ENCODE measurements around the gene HMCES.

The HMCES gene

DNA sequence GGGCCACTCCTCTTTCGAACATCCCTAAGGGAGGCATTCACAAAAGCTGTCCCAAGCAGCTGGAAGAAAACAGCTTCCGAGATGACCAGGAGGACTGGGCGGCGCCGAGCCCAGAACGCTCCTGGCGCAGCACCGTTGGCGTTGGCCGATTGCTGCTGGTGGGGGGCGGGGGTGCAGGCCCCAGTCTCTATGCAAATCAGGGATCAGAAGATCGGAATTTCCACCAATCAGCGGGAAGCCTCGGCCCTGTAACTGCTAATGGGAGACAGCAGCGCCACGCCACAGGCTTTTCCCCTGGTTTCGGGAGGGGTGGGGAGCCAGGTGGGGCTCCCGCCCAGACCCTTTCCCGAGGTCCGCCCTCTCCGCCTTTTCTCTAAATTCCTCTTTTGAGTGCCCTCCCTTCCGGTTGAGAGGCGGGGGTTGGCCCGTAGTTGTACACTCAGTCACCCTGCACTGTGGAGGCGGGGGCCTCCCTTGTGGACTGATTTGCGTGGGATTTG, 27.0 kb downstream of the HMCES start:
- Mint-ChIP-seq H3K4me1 (peaks cover 39% of the 10 kb centered on the region), H3K4me3 (no peak overlapping the region), H3K27me3 (no peaks in the 10 kb centered on the region), H3K9me3 (no peaks in the 10 kb centered on the region), H3K27ac (peak overlapping the region; percentile 69), H3K36me3 (ENCODE audit: low read depth) (peaks cover 40% of the 10 kb centered on the region)
- no peak for ATAC-seq
- no peak for DNase-seq

DNA sequence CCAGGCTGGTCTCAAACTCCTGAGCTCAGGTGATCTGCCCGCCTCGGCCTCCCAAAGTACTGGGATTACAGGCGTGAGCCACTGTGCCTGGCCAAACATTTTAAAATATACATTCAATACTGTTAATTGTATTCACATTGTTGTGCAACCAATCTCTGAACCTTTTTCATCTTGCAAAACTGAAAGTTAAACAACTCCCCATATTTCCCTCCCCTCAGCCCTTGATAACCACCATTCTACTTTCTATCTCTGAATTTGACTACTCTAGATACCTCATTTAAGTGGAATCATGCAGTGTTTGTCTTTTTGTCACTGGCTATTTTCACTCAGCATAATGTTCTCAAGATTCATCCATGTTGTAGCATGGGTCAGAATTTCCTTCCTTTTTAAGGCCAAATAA, 30.0 kb downstream of the HMCES start:
- H3K4me3 Mint-ChIP-seq = no peak overlapping the region
- DNase-seq = no peak
- peak overlapping the region; percentile 29 for H3K27ac Mint-ChIP-seq
- H3K9me3 Mint-ChIP-seq = no peaks in the 10 kb centered on the region
- ATAC-seq = no peak
- peaks cover 28% of the 10 kb centered on the region for H3K36me3 Mint-ChIP-seq (ENCODE audit: low read depth)
- H3K4me1 Mint-ChIP-seq = peaks cover 51% of the 10 kb centered on the region
- H3K27me3 Mint-ChIP-seq = no peaks in the 10 kb centered on the region

- Mint-ChIP-seq H3K27ac (no peak overlapping the region), H3K36me3 (ENCODE audit: low read depth) (peaks cover 16% of the 10 kb centered on the region), H3K27me3 (no peaks in the 10 kb centered on the region), H3K4me3 (no peak overlapping the region), H3K4me1 (peaks cover 40% of the 10 kb centered on the region), H3K9me3 (no peaks in the 10 kb centered on the region)
- ATAC-seq (no peak), DNase-seq (no peak)
These were observed 31.7 kb downstream of the HMCES start for GRCh38 chr3:129310111-129311011.

DNA sequence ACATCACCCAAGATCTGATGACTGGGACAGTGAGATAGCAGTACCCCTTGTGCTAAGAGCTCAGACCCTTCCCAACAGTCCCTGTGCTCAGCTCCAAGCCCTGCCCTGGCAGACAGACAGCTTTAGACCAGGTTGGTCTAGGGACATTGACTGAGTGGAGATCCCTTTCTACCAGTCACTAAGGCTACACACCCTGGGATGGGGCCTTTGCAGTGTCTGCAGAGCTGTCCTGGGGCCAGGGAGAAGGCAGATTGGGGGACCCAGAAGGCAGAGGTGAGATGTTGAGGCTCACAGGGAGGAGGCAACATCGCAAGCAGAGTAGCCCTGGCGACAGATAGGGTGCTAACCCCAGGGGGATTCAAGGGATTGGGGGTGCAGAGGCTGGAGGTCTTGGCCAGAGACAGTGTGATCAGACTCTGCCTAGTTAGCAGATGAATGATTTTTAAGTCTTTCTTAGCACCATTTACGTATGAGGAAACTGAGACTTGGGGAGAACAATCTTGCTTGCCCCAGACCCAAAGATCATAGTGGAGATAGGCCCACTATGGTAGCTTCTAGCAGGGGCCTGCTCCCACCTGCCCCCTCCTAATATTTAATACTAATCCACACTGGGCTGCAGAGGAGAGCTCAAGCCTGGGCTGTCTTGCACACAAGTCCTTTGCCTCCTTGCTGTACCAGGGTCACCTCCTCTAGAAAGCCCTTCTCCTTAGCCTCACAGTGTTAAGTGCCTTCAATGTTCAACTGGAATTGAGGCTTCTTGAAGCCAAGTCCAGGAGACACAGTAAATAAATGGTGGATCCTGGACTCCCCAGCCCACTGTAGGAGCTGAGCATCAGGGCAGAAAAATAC, 32.6 kb downstream of the HMCES start:
- Mint-ChIP-seq H3K27ac (peak overlapping the region; percentile 4), H3K36me3 (ENCODE audit: low read depth) (peaks cover 7% of the 10 kb centered on the region), H3K9me3 (no peaks in the 10 kb centered on the region), H3K27me3 (no peaks in the 10 kb centered on the region), H3K4me1 (peaks cover 31% of the 10 kb centered on the region), H3K4me3 (no peak overlapping the region)
- DNase-seq (no peak), ATAC-seq (no peak)

GRCh38 chr3:129312021-129312639, 33.5 kb downstream of the HMCES start:
- no peak overlapping the region for H3K4me3 Mint-ChIP-seq

GRCh38 chr3:129312671-129313414, 34.2 kb downstream of the HMCES start:
- H3K9me3 Mint-ChIP-seq = no peaks in the 10 kb centered on the region
- no peak overlapping the region for H3K4me3 Mint-ChIP-seq
- ATAC-seq = no peak
- H3K36me3 Mint-ChIP-seq (ENCODE audit: low read depth) = peaks cover 2% of the 10 kb centered on the region
- H3K27ac Mint-ChIP-seq = no peak overlapping the region
- no peak for DNase-seq
- peaks cover 1% of the 10 kb centered on the region for H3K27me3 Mint-ChIP-seq
- peaks cover 33% of the 10 kb centered on the region for H3K4me1 Mint-ChIP-seq

More at GRCh38 chr3:129312021-129312639, 33.5 kb downstream of the HMCES start:
- no peaks in the 10 kb centered on the region for H3K27me3 Mint-ChIP-seq
- H3K9me3 Mint-ChIP-seq = no peaks in the 10 kb centered on the region
- H3K36me3 Mint-ChIP-seq (ENCODE audit: low read depth) = peaks cover 2% of the 10 kb centered on the region
- ATAC-seq = peak; percentile 25
- DNase-seq = no peak
- H3K4me1 Mint-ChIP-seq = peaks cover 31% of the 10 kb centered on the region
- peak overlapping the region; percentile 4 for H3K27ac Mint-ChIP-seq

DNA sequence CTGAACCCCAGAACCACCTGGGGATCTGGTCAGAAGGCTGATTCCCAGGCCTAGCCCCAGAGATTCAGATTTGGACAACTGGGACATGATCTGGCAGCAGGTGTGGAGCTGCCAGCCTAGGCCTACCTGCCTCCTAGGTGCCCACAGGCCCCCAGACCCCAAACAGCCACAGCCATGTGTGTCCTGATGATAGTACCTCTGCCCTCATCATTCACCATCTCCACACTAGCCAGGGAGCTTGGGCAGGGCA, 34.7 kb downstream of the HMCES start:
- H3K9me3 Mint-ChIP-seq = no peaks in the 10 kb centered on the region
- ATAC-seq (no peak), DNase-seq (no peak)
- peaks cover 33% of the 10 kb centered on the region for H3K4me1 Mint-ChIP-seq
- peak overlapping the region; percentile 88 for H3K4me3 Mint-ChIP-seq
- H3K27me3 Mint-ChIP-seq = peaks cover 2% of the 10 kb centered on the region
- H3K36me3 Mint-ChIP-seq (ENCODE audit: low read depth) = peaks cover 2% of the 10 kb centered on the region
- no peak overlapping the region for H3K27ac Mint-ChIP-seq

GRCh38 chr3:129313665-129314385, 35.2 kb downstream of the HMCES start:
- ATAC-seq (no peak), DNase-seq (no peak)
- Mint-ChIP-seq H3K27me3 (peaks cover 2% of the 10 kb centered on the region), H3K4me3 (peak overlapping the region; percentile 88), H3K9me3 (no peaks in the 10 kb centered on the region), H3K27ac (no peak overlapping the region), H3K4me1 (peaks cover 28% of the 10 kb centered on the region), H3K36me3 (ENCODE audit: low read depth) (no peaks in the 10 kb centered on the region)

- Mint-ChIP-seq H3K27me3 (peaks cover 2% of the 10 kb centered on the region), H3K4me1 (peaks cover 23% of the 10 kb centered on the region), H3K27ac (no peak overlapping the region), H3K4me3 (peak overlapping the region; percentile 88), H3K9me3 (no peaks in the 10 kb centered on the region), H3K36me3 (ENCODE audit: low read depth) (no peaks in the 10 kb centered on the region)
- ATAC-seq (peak; percentile 34), DNase-seq (peak; percentile 72)
These were observed 35.9 kb downstream of the HMCES start for GRCh38 chr3:129314386-129315222.

DNA sequence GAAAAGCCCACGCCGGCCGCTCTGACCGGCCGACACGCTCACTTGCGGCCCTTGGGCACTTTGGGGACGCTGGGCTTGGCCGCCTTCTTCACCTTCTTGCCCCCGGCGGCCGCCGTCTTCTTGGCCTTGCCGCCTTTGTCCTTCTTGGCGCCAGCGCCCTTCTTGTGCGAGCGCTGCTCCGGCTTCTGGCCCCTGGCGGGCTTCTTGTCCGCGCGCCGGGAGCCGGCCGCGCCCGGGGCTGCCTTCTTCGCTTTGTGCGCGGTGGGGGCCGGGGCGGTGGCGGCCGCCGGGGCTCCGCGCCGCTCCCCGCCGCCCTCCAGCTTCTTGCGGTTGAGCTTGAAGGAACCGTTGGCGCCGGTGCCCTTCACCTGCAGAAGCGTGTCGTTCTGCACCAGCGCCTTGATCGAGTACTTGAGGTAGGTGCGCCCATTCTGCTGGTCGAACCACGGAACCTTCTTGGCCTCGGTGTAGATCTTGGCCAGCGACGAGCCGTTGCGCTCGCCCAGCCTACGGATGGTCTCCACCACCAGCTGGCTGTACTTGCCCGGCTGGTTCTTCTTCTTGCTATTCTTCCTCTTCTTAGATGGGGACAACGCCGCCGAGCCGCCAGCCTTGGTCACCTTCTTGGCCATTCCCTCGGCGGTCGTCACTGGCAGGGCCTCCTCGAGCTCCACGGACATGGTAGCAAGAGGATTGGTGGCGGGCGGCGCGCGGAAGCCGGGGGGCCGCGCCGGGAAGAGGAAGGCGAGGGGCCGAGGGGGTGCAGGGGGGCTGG, 36.7 kb downstream of the HMCES start:
- ATAC-seq (no peak), DNase-seq (peak; percentile 35)
- Mint-ChIP-seq H3K27ac (peak overlapping the region; percentile 81), H3K27me3 (peaks cover 2% of the 10 kb centered on the region), H3K4me1 (peaks cover 23% of the 10 kb centered on the region), H3K36me3 (ENCODE audit: low read depth) (no peaks in the 10 kb centered on the region), H3K9me3 (no peaks in the 10 kb centered on the region), H3K4me3 (peak overlapping the region; percentile 88)

GRCh38 chr3:129315998-129316247, 37.3 kb downstream of the HMCES start:
- ATAC-seq (no peak), DNase-seq (no peak)
- Mint-ChIP-seq H3K9me3 (no peaks in the 10 kb centered on the region), H3K27me3 (peaks cover 2% of the 10 kb centered on the region), H3K27ac (peak overlapping the region; percentile 60), H3K4me3 (peak overlapping the region; percentile 88), H3K36me3 (ENCODE audit: low read depth) (no peaks in the 10 kb centered on the region), H3K4me1 (peaks cover 20% of the 10 kb centered on the region)

- H3K36me3 Mint-ChIP-seq (ENCODE audit: low read depth) = no peaks in the 10 kb centered on the region
- DNase-seq (peak; percentile 95), ATAC-seq (peak; percentile 35)
- H3K27me3 Mint-ChIP-seq = peaks cover 2% of the 10 kb centered on the region
- H3K27ac Mint-ChIP-seq = peak overlapping the region; percentile 60
- peaks cover 20% of the 10 kb centered on the region for H3K4me1 Mint-ChIP-seq
- H3K9me3 Mint-ChIP-seq = no peaks in the 10 kb centered on the region
- peak overlapping the region; percentile 88 for H3K4me3 Mint-ChIP-seq
These were observed 37.8 kb downstream of the HMCES start for GRCh38 chr3:129316248-129317013.

Measured in activated naive CD8-positive, alpha-beta T cell treated with anti-CD3 and anti-CD28 coated beads, Interleukin-2, amount 50 U/mL, for 24 hours (primary cell).